Stimulated activated CD4-positive, alpha-beta T cell treated with anti-CD3 and anti-CD28 coated beads, Interleukin-1b, Interleukin-23, amount 100 ng/mL, for 1 hour (primary cell): Measurements from ENCODE around the gene FAM222B.
"Not testable (repeated sequence)": the region's sequence is repeated elsewhere in the genome, so short reads cannot be mapped to it uniquely, and the experiment has no call there.

Experiments used
- DNase-seq, 2 donors: peaks; one replicate each; pipeline ENCODE4 v3.0.0-alpha.2; 2020; ENCODE audit warnings: low read depth in 2 of 2

The FAM222B gene

GRCh38 chr17:28746611-28747050, 96.0 kb downstream of the FAM222B start:
- no peak for DNase-seq

- no peak for DNase-seq
These were observed 96.7 kb downstream of the FAM222B start for GRCh38 chr17:28745786-28746411.

- DNase-seq: no peak
These were observed 97.4 kb downstream of the FAM222B start for GRCh38 chr17:28744972-28745785.

- DNase-seq: peak in 1 of 2 donors; percentile 71
These were observed 98.3 kb downstream of the FAM222B start for GRCh38 chr17:28744104-28744971.

- DNase-seq: peak in 1 of 2 donors; percentile 68
These were observed 99.1 kb downstream of the FAM222B start, which contains the start of gene TRAF4 for GRCh38 chr17:28743243-28744103. TRAF4 (plus strand) TSS chr17:28744011; CDS start chr17:28744113, 102 bp downstream.

GRCh38 chr17:28741358-28742349, 100.9 kb downstream of the FAM222B start:
- DNase-seq: no peak

- DNase-seq: no peak
These were observed 101.9 kb downstream of the FAM222B start for GRCh38 chr17:28740406-28741357.

- DNase-seq: peak in 1 of 2 donors; percentile 51
These were observed 103.8 kb downstream of the FAM222B start for GRCh38 chr17:28738680-28739384.

GRCh38 chr17:28737770-28738679, 104.6 kb downstream of the FAM222B start:
- DNase-seq: no peak

GRCh38 chr17:28737316-28737715, 105.3 kb downstream of the FAM222B start:
- no peak for DNase-seq

- not testable (repeated sequence) for DNase-seq
These were observed 106.4 kb downstream of the FAM222B start for GRCh38 chr17:28735913-28736769.

GRCh38 chr17:28735242-28735722, 107.3 kb downstream of the FAM222B start:
- DNase-seq: no peak

GRCh38 chr17:28734712-28735241, 107.8 kb downstream of the FAM222B start:
- no peak for DNase-seq

- DNase-seq: no peak
These were observed 109.2 kb downstream of the FAM222B start for GRCh38 chr17:28733346-28733745.

GRCh38 chr17:28729950-28730330, 112.7 kb downstream of the FAM222B start:
- DNase-seq: no peak
